ENCODE results near the gene ZNF460.
A peak's percentile ranks its signal among the peaks of the same experiment; 100 is the strongest.

ZNF460 gene

DNA sequence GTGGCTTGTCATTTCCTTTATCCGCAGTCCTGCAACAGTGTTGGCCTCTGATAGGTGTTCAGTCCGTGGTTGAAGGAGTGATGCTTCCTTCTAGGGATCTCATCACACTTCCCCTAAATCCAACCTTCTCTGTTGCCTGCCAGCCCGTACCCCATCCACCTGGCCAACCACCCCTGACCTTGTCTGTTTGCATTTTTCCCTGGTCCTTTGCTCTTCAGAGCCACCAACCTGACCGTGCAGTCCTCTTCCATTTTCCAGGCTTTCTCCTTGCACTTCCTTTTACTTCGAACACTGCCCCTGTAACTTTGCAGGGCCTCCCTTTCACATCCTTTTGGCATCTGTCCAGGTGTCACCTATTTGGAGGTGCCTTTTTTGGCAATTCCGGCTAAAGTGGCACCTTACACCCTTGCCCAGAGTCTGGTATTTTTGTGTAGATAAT lies 696 bp downstream of the ZNF460 start:
- peak; percentile 26 for DNase-seq (ENCODE audit: low spot score)

DNA sequence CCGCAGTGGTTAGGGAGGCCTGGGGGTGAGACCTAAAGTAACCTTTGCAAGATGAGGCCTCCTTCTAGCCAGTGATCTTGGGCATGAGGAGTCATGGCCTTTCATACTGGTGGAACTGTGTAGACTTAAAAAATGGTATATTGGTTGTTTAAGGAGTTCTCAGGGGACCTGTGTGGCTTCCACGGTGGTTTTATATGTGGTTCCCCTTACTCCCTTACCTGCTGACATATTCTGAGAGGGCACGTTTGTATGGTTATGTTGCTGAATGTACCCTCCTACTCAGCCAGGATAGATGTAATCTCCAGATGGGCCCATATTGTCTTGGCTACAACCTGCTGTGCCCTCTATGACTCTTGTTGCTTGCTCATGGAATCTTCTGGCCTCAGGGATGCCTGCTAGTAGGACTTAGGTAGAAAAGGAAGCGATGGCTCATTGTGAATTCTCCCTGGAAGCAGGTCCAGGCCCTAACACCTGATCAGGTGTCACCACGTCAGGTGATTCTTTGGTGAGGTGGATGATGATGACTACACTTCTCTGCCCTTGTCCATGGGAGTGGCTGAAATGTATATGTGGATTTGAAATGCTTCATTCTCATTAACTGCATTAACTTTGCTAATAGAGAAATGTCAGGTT lies 1.8 kb downstream of the ZNF460 start:
- no peak for DNase-seq (ENCODE audit: low spot score)

DNA sequence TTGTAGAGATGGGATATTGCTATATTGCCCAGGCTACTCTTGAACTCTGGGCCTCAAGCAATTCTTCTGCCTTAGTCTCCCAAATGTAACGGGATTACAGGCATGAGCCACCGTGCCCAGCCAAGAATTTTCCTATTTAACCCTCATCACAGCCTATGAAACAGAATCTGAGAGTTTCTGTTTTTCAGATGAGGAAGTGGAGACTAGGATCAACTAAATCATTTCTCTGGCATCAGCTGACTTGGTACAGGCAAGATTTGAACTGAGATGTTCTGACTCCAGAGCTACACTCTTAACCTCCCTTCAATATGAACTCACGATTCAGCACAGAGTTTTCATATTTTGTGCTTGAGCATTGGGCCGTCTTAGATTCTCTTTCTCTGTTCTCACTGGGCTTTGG lies 8.1 kb downstream of the ZNF460 start:
- DNase-seq (ENCODE audit: low spot score): no peak

DNA sequence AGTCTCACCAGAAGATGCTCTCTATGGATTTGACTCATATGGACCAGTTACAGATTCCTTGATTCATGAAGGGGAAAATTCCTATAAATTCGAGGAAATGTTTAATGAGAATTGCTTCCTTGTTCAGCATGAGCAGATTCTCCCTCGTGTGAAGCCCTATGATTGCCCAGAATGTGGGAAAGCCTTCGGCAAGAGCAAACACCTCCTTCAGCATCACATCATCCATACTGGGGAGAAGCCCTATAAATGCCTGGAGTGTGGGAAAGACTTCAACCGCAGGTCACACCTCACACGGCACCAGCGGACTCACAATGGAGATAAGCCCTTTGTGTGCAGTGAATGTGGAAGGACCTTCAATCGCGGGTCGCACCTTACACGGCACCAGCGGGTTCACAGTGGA lies 10.7 kb downstream of the ZNF460 start:
- no peak for DNase-seq (ENCODE audit: low spot score)

DNA sequence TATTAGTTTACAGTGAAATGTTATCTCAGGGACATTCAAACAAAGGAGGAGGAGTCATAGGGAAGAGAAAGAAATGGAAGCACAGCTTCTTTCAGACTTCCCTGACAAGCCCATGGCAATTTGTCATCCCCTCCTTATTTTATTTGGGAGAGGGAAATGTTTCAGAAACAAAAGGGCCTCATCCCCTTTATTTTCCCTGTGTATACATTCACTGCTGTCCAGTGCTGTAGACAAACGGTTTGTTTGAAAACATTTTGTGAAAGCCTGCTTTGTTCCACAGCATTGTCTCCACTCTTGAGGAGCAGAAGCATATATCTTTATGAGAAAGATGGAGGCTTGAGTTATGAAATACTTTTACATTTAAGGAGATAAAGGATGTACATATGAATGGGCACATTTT lies 12.3 kb downstream of the ZNF460 start:
- no peak for DNase-seq (ENCODE audit: low spot score)

DNA sequence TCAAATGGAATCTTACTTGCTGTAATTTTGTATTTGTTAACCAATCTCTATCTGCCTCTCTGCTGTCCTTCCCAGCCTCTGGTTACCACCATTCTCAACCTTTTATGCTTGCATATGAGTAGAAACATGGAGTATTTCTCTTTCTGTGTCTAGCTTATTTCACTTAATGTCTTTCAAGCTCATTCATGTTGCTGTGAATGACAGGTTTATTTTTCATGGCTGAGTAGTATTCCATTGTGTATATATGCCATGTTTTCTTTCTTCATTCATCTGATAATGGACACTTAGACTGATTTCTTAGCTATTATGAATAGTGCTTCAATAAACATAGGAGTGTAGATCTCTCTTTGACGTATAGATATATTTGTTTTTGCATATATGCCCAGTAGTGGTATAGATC lies 13.4 kb downstream of the ZNF460 start:
- DNase-seq (ENCODE audit: low spot score): no peak

DNA sequence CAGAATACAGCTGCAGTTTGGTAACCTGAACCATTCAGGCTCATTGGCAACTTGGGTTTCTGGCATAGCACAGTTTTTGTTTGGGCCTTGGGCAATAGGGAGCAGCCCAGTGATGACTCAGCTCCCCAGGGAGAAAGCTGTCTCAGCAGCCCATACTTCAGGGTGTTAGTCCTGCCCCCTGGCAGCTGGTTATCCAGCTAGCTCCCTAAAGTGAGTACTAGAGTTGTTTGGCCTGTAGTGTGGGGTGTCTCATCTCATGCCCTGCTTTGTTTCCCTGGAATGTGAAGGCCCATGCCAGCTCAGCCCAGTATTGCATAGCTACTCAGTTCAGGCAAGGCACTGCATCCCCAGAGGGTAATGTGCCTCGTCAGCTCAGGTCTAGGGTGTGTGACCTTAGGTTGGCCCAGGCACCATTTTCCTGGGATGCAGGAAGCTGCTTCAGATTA lies 21.8 kb downstream of the ZNF460 start:
- DNase-seq (ENCODE audit: low spot score): no peak

DNA sequence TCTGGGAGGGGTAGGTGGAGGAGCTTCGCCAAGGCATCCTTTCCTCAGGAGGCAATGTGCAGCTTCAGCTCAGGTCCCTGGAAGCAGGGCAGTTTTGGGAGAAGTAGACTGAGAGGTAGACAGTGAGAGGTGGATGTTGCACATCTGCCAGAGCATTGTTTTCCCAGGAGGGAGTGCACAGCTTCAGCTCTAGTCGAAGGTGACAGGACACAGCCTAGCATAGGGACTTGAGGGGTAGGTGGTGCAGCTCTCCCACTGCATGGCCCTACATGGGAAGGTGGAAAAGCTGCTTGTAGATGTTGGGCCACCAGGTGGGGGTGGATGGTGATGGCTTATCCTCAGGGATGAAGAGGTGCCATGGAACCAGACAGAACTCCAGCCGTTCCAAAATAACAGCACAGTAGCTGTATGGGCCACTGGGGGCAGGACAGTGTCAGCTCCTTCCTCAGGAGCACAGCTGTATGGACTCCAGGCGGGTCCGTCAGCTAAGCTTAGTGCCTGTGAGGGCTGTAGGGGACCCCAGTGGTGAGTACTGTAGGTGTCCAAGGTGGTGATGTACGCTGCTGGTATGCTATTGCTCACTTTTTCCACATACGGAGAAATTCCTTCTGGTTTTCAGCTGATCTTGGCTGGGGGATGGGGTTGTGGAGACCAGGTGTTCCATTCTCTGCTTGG lies 22.6 kb downstream of the ZNF460 start:
- no peak for DNase-seq (ENCODE audit: low spot score)

DNA sequence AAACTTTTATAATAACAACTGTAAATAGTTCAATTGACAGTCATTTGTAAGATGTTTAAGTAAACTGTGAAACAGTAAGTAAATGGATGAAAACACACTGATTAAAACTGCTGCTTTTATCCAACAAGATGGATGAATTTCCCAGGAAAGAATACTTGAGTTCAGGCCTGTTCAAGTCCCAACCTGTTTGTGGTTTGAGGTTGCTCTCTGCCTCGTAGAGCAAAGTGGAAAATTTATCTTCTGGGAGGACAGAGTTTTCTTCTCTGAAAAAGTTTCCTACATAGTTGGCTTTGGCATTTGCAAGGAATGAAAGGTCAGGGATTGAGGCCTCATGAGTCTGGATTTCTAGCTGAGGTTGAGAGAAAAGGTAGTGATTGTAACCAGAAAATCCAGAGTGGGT lies 24.8 kb downstream of the ZNF460 start:
- DNase-seq (ENCODE audit: low spot score): no peak

DNA sequence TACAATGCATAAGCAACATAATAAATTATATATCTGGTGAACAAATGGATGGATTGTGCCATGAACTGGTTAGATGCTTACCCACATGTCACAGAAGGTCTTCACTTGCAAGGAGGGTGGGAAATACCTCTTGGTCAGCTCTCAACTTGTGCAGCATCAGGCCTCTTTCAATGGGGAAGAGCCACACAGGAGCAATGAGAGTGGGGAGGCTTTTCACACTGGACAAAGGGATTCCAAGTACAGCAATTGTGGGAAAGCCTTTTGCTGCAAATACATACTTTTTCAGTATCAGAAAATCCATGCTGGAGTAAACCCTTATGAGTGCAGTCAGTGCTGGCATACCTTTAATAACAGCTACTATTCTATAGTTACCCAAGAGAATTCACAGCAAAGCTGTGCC lies 28.2 kb downstream of the ZNF460 start:
- no peak for DNase-seq (ENCODE audit: low spot score)

DNA sequence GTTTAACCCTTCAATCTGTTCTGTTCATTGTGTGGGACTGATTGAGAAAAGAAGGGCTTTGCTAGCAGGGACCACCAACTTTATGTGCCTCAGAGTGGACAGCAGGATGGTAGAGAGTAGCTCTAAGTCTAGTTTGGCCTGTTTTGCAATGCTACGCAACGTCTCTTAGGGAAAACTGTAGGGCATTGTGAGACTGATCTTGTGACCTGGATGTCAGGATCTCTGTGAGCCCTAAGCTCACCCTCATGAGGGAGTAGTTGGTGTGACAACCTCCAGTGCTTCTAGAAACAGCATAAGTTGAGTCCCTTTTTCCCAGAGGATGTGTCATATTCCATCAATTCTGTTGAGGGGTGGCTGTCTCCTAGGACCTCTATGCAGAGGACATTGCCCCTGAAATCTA lies 30.5 kb downstream of the ZNF460 start:
- DNase-seq (ENCODE audit: low spot score): no peak

DNA sequence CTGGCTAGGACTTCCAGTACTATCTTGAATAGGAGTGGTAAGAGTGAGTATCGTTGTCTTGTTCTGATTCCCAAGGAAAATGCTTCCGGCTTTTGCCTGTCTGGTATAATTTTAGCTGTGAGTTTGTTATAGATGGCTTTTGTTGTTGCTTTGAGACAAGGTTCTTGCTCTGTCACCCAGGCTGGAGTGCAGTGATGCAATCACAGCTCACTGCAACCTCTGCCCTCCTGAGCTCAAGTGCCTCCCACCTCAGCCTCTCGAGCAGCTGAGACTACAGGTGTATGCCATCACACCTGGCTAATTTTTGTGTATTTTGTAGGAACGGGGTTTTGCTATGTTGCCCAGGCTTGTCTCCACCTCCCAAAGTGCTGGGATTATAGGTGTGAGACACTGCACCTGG lies 33.9 kb downstream of the ZNF460 start:
- DNase-seq (ENCODE audit: low spot score): no peak

DNA sequence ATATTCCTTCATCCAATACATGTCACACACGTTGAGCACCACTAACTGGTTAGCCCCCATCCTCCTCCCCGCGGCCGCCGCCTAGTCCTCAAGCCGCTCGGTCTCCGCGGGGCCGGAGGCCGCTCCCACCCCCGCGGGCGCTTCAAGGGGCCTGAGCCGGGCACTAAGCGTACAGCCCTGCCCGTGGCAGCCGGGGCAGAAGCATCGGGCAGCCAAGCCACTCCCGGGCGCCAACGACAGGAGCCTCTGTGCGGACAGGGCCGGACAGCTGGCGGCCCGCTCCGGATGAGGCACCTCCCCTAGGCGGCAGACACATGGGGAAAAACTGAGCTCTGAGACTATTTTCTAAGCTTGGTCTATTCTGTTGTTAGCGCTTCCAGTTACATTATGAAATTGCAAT lies 37.2 kb downstream of the ZNF460 start:
- DNase-seq (ENCODE audit: low spot score): no peak

DNA sequence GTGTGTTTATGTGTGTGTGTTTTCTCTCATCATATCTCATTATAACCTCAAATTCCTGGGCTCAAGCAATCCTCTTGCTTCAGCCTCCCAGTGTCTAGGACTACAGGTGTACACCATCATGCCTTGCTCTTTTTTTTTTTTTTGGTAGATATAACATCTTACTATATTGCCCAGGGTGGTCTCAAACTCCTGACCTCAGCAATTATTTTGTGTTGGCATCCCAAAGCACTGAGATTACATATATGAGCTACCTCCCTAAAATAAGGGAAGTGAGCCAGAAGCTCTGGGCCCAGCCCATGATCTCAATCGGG lies 39.5 kb downstream of the ZNF460 start:
- no peak for DNase-seq (ENCODE audit: low spot score)

DNA sequence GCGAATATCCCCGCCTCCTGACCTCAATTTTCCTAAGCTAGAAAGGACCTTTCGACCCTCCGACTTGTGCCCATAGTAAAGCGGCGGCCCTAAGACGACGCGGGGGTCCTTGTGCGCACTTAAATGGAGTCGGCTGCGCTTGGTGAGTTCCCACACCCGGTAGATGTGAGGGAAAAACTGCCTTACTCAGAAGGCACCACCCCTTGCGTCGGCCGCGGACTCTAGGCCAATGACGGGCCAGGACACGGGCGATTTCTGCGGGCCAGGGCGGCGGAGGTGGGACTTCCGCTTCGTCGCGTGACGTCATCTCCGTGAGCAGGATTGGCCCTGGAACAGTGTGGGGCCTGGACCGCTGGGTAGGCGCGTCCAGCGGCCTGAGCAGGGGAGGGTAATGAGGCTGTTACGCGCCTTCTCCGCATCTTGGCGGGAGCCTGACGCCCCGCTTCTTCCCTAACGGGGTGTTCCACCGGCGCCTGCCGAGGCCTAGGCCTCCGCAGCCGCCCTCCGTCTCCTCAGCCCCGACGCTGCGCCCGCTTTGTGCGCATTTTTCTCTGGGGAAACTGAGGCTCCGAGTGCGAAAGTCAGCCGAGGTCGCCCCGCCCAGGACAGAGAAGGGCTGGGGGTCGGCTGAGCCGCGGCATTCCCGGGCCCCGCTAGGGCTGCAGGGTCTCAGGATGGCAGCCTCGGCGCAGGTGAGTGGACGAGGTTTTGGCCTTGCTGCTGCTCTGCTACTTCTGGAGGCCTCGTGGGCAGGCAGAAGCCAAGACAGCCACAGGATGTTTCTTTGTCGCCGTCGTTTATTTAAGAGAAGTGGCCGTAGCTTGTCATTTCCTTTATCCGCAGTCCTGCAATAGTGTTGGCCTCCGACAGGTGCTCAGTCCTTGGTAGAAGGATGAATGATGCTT lies 40.1 kb downstream of the ZNF460 start, which contains the start of gene ZNF543:
Gene ZNF543 (plus strand): TSS at position 293 of the 905 bp plus-strand sequence. CDS start 382 bp downstream, at position 675.
- DNase-seq (ENCODE audit: low spot score): peak; percentile 91

DNA sequence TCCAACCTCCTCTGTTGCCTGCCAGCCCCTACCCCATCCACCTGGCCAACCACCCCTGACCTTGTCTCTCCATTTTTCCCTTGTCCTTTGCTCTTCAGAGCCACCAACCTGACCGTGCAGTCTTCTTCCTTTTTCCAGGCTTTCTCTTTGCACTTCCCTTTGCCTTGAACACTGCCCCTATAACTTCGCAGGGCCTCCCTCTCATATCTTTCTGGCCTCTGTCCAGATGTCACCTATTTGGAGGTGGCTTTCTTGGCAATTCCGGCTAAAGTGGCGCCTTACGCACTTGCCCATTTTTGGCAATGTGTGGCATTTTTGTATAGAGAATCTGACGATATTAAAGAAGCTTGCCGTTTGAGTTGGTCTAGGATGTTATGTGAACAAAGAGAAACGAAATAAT lies 40.8 kb downstream of the ZNF460 start:
- no peak for DNase-seq (ENCODE audit: low spot score)

DNA sequence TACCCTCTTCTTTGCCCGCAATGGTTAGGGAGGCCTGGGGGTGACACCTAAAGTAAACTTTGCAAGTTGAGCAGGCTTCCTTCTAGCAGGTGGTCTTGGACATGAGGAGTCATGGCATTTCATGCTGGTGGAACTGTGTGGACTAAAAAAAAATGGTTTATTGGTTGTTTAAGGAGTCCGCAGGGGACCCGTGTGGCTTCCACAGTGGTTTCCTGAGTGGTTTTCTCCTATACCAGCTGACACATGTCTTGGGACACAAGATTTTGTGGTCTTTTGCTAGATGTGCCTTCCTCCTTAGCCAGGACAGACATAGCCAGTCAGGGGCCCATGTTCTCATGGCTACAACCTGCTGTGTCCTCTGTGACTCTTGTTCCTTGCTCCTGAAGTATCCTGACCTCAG lies 41.5 kb downstream of the ZNF460 start:
- no peak for DNase-seq (ENCODE audit: low spot score)

DNA sequence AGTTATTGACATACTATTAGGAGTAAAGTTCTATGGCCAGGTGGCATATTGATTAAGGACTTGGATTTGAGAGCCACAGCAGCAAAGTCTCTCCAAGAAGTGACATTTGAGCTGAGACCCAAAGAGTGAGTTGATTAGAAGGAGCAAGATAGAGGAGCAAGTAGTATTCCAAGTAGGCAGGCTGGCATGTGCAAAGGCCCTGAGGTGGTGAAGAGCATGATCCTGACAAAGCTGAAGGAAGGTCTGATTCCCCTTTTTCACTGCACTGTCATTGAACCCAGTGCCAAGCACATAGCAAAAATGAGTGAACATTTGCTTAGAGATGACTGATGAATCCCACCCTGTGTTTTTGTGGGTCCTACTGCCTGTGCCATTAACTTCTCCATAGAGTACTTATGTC lies 44.7 kb downstream of the ZNF460 start:
- DNase-seq (ENCODE audit: low spot score): no peak

DNA sequence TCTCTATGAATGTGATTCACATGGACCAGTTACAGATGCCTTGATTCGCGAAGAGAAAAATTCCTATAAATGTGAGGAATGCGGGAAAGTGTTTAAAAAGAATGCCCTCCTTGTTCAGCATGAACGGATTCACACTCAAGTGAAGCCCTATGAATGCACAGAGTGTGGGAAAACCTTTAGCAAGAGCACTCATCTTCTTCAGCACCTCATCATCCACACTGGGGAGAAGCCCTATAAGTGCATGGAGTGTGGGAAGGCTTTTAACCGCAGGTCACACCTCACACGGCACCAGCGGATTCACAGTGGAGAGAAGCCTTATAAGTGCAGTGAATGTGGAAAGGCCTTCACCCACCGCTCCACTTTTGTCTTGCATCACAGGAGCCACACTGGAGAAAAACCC lies 47.7 kb downstream of the ZNF460 start:
- DNase-seq (ENCODE audit: low spot score): no peak

DNA sequence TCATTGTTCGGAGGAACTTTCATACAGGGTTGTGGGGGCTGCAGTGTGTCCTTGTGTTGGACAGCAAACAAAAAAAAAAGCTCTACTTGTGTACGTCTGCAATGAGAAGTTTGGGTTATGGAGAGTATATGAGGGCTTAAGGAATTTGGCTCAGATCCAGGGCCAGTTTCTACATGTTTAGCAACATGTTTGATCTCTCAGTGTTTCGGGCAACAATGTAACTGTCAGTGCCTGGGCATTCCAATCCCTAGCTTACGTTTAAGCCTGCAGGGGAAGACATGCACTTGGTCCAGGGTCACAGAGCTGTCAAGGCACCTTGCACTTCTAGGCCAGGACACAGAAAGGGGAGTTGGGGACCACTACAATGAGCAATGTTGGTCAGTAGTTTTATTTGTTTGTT lies 53.9 kb downstream of the ZNF460 start:
- no peak for DNase-seq (ENCODE audit: low spot score)

DNA sequence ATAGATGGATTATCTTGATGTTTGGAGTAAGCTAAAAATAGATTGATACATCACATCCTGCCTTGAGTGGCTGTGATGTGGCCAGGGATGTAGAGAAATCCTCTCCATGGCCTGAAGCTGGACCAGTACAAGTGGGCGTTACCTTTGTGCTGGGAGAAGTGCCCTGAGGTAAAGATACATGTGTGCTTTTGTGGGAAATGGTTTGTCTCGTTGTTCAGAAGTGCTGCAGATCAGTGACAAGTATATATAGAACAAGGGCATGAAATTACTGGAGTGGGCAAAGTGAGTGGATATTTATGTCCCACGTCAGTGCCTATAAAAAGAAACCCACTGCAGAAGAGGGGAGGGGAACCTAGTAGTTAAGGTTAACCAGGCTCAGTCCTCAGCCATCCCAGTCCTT lies 58.6 kb downstream of the ZNF460 start:
- no peak for DNase-seq (ENCODE audit: low spot score)

DNA sequence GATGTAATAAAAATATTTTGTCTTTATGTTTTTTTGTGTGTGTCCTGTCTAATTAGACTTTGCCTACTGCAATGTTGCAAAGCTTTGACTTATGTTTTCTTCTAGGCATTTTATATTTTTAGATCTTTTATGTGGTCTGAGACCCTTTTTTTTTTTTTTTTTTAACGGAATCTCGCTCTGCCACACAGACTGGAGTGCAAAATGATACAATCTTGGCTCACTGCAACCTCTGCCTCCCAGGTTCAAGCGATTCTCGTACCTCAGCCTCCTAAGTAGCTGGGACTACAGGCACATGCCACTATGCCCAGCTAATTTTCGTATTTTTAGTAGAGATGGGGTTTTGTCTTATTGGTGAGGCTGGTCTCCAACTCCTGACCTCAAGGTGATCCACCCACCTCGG lies 62.3 kb downstream of the ZNF460 start:
- DNase-seq (ENCODE audit: low spot score): no peak
